T-helper 1 cell treated with Interleukin-12 subunit alpha and Interleukin-12 subunit beta and Interleukin-4 antibody, amounts not matched to agents 30 μg/mL and 1 μg/mL, for 36 hours (primary cell): ENCODE measurements around the gene NRROS.
"Not testable (repeated sequence)": the region's sequence is repeated elsewhere in the genome, so short reads cannot be mapped to it uniquely, and the experiment has no call there.

ENCODE experiments used
- H3K27ac Mint-ChIP-seq: one replicate; pipeline ENCODE4 v1.8.0; 2021; ENCODE audit warnings: mild to moderate bottlenecking, mixed read lengths
- H3K27me3 Mint-ChIP-seq: one replicate; pipeline ENCODE4 v1.8.0; 2021; ENCODE audit warnings: low read depth, mixed read lengths
- H3K36me3 Mint-ChIP-seq: one replicate; pipeline ENCODE4 v1.8.0; 2021; ENCODE audit warnings: low read depth, mixed read lengths
- H3K4me1 Mint-ChIP-seq: one replicate; pipeline ENCODE4 v1.8.0; 2021; ENCODE audit warnings: low read depth, mixed read lengths
- H3K4me3 Mint-ChIP-seq: one replicate; pipeline ENCODE4 v1.8.0; 2021; ENCODE audit warnings: mild to moderate bottlenecking, moderate library complexity, mixed read lengths
- H3K9me3 Mint-ChIP-seq: one replicate; pipeline ENCODE4 v1.8.0; 2021; ENCODE audit warnings: mixed read lengths

NRROS gene

DNA sequence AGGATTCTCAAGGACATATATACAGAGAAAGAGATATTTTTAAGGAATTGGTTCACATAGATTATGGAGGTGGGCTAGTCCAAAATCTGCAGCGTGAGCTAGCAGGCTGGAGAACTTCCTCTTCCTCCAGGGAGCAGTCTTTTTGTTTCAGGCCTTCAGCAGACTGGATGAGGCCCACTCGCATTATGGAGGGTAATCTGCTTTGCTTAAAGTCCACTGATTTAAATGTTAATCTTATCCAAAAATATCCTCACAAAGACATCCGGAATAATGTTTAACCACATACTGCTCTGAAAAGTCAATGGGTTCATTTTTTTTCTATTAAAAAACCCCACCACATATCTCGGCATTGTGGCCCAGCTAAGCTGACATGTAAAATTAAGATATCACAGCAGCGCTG is 22.2 kb upstream of the NRROS start:
- H3K4me1 Mint-ChIP-seq: peaks cover 11% of the 10 kb centered on the region
- H3K27ac Mint-ChIP-seq: no peak overlapping the region
- H3K9me3 Mint-ChIP-seq: no peaks in the 10 kb centered on the region
- no peak overlapping the region for H3K4me3 Mint-ChIP-seq
- no peaks in the 10 kb centered on the region for H3K36me3 Mint-ChIP-seq
- H3K27me3 Mint-ChIP-seq: no peaks in the 10 kb centered on the region

DNA sequence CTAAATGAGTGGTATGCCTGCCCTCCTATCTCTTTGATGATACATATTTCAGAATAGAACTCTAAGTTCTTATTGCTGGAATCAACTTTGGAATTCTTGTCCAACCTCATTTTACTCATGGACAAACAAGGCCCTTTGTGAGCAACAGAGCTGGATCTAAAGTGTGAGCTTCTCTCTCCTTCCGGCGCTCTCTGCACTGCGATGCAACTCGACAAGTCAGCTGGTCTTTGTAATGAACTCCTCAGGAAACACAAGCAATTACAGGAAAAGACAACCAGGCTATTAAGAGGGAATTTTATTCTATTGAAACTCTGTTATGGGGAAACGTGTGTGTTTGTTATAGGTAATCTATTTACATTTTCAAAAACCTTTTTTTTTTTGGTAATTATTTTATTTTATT is 20.3 kb upstream of the NRROS start:
- no peaks in the 10 kb centered on the region for H3K27me3 Mint-ChIP-seq
- no peaks in the 10 kb centered on the region for H3K36me3 Mint-ChIP-seq
- no peak overlapping the region for H3K4me3 Mint-ChIP-seq
- no peaks in the 10 kb centered on the region for H3K9me3 Mint-ChIP-seq
- no peak overlapping the region for H3K27ac Mint-ChIP-seq
- H3K4me1 Mint-ChIP-seq: peaks cover 5% of the 10 kb centered on the region

DNA sequence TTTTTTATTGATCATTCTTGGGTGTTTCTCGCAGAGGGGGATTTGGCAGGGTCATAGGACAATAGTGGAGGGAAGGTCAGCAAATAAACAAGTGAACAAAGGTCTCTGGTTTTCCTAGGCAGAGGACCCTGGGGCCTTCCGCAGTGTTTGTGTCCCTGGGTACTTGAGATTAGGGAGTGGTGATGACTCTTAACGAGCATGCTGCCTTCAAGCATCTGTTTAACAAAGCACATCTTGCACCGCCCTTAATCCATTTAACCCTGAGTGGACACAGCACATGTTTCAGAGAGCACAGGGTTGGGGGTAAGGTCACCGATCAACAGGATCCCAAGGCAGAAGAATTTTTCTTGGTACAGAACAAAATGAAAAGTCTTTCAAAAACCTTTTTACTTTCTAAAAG is 19.9 kb upstream of the NRROS start:
- H3K27me3 Mint-ChIP-seq, H3K4me1 Mint-ChIP-seq, H3K4me3 Mint-ChIP-seq, H3K27ac Mint-ChIP-seq, H3K36me3 Mint-ChIP-seq, H3K9me3 Mint-ChIP-seq: not testable (repeated sequence)

DNA sequence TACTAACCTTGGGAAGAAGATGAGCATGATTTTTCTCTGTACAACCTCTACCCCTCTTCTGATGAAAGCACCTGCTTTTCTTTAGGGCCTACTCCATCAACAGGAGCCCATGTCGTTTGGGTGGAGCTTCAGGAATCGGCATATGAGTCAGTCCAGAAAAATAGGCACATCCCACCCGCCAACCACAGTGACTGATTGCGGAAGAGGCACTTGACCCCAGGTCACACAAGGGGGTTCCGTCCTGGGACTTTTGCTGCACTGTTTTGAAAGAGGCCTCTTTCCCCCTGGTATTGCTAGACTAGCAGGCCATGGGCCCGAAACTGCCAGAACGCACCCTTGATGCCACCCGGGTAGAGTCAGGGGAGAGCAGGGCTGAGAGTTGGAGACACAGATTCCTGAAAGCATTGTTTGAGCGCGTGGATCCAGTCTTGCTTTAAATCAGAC is 19.3 kb upstream of the NRROS start:
- H3K4me3 Mint-ChIP-seq: no peak overlapping the region
- peaks cover 15% of the 10 kb centered on the region for H3K4me1 Mint-ChIP-seq
- no peak overlapping the region for H3K27ac Mint-ChIP-seq
- H3K36me3 Mint-ChIP-seq: peaks cover 3% of the 10 kb centered on the region
- H3K27me3 Mint-ChIP-seq: no peaks in the 10 kb centered on the region
- no peaks in the 10 kb centered on the region for H3K9me3 Mint-ChIP-seq

DNA sequence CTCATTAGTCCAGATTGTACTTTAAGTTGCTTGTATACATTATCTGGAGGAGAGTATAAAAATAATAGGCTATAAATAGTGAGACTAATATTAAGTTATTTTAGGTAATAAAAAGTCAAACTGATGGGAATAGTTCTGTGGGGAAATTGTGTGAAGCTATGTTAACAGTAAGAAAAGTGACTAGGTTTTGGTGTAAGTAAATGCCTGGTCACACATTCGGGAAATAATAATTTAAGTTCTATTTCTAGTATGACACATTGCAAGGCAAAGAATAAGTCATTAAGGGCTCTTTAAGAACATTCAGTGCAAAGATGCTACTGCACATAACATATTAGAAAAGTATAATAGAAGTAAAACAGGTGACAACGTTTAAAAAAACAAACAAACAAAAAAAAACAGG is 18.8 kb upstream of the NRROS start:
- peaks cover 3% of the 10 kb centered on the region for H3K36me3 Mint-ChIP-seq
- no peak overlapping the region for H3K27ac Mint-ChIP-seq
- peaks cover 18% of the 10 kb centered on the region for H3K4me1 Mint-ChIP-seq
- no peaks in the 10 kb centered on the region for H3K9me3 Mint-ChIP-seq
- H3K27me3 Mint-ChIP-seq: no peaks in the 10 kb centered on the region
- H3K4me3 Mint-ChIP-seq: no peak overlapping the region

DNA sequence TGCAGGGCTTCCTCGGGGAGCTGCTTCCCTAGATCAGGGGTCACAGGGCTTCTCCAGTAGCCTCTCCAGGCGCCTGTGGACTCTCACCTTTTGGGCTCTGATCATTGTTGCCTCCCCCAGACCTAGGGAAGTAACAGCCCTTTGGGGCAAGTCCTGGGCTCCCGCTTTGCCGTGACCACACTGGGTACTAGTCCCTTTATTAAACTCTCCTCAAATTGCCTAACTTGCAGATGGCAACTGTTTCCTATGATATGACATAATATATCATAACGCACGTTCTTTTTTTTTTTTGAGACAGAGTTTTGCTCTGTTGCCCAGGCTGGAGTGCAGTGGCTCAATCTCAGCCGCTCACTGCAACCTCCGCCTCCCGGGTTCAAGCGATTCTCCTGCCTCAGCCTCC is 17.9 kb upstream of the NRROS start:
- H3K4me1 Mint-ChIP-seq: peaks cover 20% of the 10 kb centered on the region
- no peak overlapping the region for H3K27ac Mint-ChIP-seq
- peaks cover 3% of the 10 kb centered on the region for H3K36me3 Mint-ChIP-seq
- H3K4me3 Mint-ChIP-seq: no peak overlapping the region
- H3K27me3 Mint-ChIP-seq: no peaks in the 10 kb centered on the region
- no peaks in the 10 kb centered on the region for H3K9me3 Mint-ChIP-seq

DNA sequence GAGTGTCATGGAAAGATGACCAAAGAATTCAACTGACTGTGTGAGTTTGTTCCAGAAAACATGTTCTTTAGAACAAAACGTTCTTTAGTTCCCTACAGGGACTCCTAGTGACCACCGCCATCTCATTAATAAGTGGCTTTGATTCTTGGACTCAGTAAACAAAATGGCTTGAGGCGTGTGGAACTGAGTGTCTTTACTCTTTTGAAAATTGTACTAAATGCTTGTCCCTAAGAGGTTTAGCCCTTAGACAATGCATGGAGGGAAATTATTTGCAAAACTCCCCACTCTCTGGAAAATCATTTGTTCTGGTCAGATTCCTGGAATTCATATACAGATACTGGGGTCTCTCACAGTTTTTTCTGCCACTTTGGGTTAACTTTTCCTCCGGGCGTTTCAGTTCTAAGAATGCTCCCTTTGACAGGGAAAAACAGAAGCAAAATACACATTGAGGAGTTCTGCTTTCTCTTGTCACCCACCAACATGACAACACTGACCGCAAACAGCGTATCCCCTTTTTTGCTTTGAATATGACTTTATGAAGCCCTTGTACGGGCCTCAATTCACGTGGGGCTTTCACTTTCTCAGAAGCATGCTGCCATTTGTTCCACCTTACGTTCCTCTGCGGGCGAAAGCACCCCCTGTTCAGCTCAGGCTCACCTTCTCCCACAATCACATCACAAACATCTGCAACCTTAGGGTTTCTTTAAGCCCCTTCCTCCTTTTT is 15.3 kb upstream of the NRROS start:
- peak overlapping the region; percentile 55 for H3K4me3 Mint-ChIP-seq
- no peaks in the 10 kb centered on the region for H3K27me3 Mint-ChIP-seq
- no peaks in the 10 kb centered on the region for H3K9me3 Mint-ChIP-seq
- peak overlapping the region; percentile 45 for H3K27ac Mint-ChIP-seq
- H3K4me1 Mint-ChIP-seq: peaks cover 22% of the 10 kb centered on the region
- H3K36me3 Mint-ChIP-seq: peaks cover 3% of the 10 kb centered on the region

DNA sequence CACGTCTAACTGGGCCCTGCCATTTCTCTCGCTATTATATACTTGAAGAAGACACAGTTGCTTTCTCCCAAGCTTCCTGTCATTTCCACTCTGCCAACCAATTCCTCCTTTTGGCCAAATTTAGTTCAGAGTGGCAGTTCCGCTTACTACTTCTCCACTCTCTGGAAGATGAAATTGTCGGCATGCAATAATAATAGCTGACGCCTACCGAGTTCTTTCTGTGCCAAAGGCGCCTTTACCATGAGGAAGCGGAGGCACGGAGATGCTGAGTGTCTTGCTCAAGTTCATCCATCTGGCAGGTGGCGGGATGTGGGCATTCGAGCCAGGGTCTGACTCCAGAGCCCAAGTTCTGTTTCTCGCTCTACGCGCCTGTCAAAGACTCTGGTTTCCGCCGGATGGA is 14.6 kb upstream of the NRROS start:
- Mint-ChIP-seq H3K27me3 (no peaks in the 10 kb centered on the region), H3K27ac (peak overlapping the region; percentile 45), H3K36me3 (peaks cover 3% of the 10 kb centered on the region), H3K4me1 (peaks cover 26% of the 10 kb centered on the region), H3K4me3 (peak overlapping the region; percentile 55), H3K9me3 (no peaks in the 10 kb centered on the region)

DNA sequence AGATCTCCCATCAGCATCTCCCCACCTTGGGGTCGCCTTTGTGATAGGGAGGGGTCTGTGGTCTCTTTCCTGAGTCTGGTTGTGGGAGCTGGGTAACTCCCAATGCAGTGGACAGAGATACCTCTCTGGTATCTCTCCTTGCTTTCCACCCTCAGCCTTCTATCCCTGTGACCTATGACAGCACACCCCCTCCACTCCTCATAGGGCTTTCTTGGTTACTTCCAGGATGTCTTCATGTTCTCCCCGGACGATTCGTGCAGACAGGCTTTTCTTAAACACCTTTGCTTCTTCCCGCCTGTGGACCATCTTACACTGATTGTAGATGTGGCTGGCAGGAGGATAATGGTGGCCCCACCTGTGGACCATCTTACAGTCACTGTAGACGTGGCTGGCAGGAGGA is 14.2 kb upstream of the NRROS start:
- Mint-ChIP-seq H3K36me3 (peaks cover 3% of the 10 kb centered on the region), H3K9me3 (no peaks in the 10 kb centered on the region), H3K4me3 (peak overlapping the region; percentile 7), H3K27ac (peak overlapping the region; percentile 8), H3K27me3 (no peaks in the 10 kb centered on the region), H3K4me1 (peaks cover 30% of the 10 kb centered on the region)

DNA sequence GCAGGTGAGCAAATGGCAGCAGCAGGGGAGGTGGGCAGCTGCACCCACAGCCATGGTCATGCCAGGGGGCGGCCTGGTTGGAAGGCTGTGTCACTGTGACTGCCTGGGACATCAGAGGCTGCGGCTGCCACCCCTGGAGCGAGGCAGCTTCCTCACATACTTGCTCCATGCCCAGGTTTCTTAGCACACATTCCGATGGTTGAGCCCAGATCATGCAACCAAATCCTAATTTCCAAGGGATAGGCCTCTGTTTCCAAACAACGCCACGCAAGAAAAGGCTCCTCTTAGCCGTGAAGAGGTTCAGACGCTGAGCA is 11.6 kb upstream of the NRROS start:
- Mint-ChIP-seq H3K4me1 (peaks cover 47% of the 10 kb centered on the region), H3K9me3 (no peaks in the 10 kb centered on the region), H3K27ac (no peak overlapping the region), H3K27me3 (no peaks in the 10 kb centered on the region), H3K4me3 (no peak overlapping the region), H3K36me3 (peaks cover 3% of the 10 kb centered on the region)

DNA sequence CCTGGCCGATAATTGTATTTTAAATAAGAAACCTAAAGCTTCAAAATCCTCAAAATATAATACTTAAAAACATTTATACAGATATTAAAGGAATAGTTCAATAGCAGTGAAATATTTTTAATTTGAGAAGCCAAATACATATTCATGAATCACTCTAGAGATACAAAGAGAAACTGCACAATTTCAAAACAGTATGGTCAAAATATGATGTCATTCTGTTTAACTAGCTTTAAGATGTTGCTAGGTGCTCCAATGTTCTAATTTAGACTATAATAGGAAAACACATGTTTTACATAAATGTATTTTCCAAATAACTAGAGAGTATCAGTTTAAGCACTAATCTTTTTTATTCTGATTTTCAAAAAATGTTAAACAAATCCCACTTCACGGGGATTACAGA is 10.3 kb upstream of the NRROS start:
- no peaks in the 10 kb centered on the region for H3K27me3 Mint-ChIP-seq
- peak overlapping the region; percentile 89 for H3K27ac Mint-ChIP-seq
- H3K4me1 Mint-ChIP-seq: peaks cover 54% of the 10 kb centered on the region
- H3K9me3 Mint-ChIP-seq: no peaks in the 10 kb centered on the region
- no peak overlapping the region for H3K4me3 Mint-ChIP-seq
- peaks cover 3% of the 10 kb centered on the region for H3K36me3 Mint-ChIP-seq

DNA sequence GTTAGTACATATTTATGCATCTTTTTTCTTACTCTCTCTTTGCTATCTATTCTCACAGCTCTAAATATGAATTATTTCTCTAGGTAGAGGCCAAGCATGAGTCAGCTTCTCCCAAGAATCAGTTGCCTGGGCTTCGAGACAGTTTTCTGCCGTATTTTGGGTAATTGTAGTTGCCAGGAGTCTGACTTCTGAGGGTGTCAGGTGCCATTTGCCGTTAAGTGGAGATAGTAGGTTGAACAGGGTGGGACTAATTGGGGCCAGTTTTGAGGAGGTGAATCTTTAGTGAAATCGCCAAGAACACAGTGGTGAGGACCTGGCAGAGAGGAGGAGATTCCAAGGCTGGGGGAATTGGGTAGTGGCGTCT is 7.8 kb upstream of the NRROS start:
- Mint-ChIP-seq H3K4me3 (peak overlapping the region; percentile 84), H3K27ac (peak overlapping the region; percentile 97), H3K36me3 (no peaks in the 10 kb centered on the region), H3K9me3 (no peaks in the 10 kb centered on the region), H3K27me3 (no peaks in the 10 kb centered on the region), H3K4me1 (peaks cover 49% of the 10 kb centered on the region)

DNA sequence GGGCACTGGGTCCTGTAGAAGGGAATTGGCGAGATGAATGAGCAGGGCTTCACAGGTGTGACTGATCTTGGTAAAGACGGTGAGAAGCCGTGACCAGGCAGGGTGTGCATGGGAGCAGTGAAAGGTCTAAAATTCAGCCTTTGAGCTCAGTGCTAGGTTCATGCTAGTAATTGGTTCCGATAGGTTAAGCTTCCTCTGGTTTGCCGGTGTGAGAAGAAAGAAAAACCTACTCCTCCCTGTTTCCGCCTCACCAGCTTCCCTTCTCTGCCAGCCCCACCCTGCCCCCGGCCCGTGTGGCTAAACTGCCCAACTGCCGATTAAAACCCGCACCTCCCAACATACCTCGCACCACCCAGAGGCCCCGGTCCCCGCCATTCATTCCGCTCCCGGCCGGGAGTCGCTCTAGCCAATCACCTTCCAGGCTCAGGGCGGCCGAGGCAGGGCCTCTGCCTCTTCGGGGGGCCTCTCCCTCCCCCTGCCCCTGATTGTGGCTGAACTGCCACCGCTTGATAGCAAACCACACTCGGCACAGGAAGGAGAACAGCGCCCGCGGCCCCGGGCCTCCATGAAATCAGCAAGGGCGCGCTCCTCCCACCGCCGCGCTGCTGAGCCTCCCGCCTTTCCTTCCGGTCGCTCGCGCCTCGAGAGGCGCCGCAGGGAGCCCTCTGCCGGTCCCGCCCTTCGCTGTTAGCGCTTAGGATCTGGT is 7.3 kb upstream of the NRROS start:
- H3K9me3 Mint-ChIP-seq: no peaks in the 10 kb centered on the region
- H3K36me3 Mint-ChIP-seq: no peaks in the 10 kb centered on the region
- H3K4me1 Mint-ChIP-seq: peaks cover 49% of the 10 kb centered on the region
- peak overlapping the region; percentile 97 for H3K27ac Mint-ChIP-seq
- H3K4me3 Mint-ChIP-seq: peak overlapping the region; percentile 84
- H3K27me3 Mint-ChIP-seq: no peaks in the 10 kb centered on the region

DNA sequence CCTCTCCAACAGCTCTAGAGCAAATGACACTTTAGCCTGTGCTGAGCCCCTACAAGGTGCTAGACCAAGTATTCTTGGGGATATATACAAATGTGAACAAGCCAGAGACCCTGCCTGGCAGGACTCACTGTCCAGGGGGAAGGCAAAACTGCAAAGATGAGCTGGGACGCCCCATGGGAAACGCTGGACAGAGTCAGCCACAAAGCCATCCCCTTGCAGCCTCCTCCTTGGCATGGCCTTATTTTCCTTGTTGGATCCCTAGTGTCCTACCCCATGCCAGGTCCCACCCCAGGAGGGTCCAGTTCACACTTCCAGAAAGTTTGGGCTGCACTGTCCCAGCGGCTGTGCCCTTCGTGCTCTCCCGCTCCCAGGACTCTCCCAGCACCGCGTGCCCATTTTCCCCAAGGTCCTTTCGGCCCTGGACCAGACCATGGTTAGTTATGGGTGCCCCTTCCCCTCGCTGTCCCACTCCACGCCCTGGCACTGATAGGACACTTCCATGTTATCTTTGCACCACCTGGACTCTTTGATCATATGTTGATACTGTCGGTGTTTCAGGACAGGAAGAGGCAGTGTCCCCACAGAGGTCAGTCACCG is 5.8 kb upstream of the NRROS start:
- Mint-ChIP-seq H3K4me1 (peaks cover 53% of the 10 kb centered on the region), H3K9me3 (no peaks in the 10 kb centered on the region), H3K36me3 (no peaks in the 10 kb centered on the region), H3K27me3 (no peaks in the 10 kb centered on the region), H3K27ac (peak overlapping the region; percentile 78), H3K4me3 (peak overlapping the region; percentile 76)

DNA sequence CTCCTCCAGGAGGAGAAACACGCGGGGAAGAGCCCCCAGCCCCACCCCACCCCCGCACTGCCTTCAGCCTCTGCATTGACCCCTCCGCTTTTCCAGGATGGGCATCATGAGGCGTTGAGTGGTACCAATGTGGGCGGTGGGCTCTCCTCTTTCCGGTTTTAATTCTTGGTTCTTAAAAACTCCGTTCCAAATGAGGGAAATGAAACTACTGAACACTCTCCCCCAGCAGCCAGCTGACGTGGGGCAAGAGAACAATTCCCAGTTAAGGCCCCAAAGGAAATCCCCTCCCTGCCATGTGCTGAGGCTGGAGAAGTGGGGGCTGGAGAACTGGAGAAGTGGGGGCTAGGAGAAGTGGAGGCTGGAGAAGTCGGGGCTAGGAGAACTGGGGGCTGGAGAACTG is 5.3 kb upstream of the NRROS start:
- Mint-ChIP-seq H3K9me3 (no peaks in the 10 kb centered on the region), H3K27me3 (no peaks in the 10 kb centered on the region), H3K36me3 (no peaks in the 10 kb centered on the region), H3K4me3 (no peak overlapping the region), H3K4me1 (peaks cover 59% of the 10 kb centered on the region), H3K27ac (peak overlapping the region; percentile 73)
